SKM-1 treated with dmso at 0.1 percent for 144 hours (cell line): ENCODE results near the gene PSMA6.
"Not testable (repeated sequence)": the region's sequence is repeated elsewhere in the genome, so short reads cannot be mapped to it uniquely, and the experiment has no call there.

Experiments used
- DNase-seq: peaks from one replicate; lab custom pipeline; 2025; ENCODE audit not compliant: unreplicated experiment; lab: John Stamatoyannopoulos, UW

Gene PSMA6

GRCh38 chr14:35342489-35343010 lies 50.4 kb downstream of the PSMA6 start:
- no peak for DNase-seq

GRCh38 chr14:35343702-35344101 lies 51.5 kb downstream of the PSMA6 start:
- DNase-seq = no peak

GRCh38 chr14:35344107-35344807 lies 52.1 kb downstream of the PSMA6 start:
- DNase-seq = no peak

GRCh38 chr14:35346738-35347322 lies 54.6 kb downstream of the PSMA6 start:
- no peak for DNase-seq

- DNase-seq = no peak
Measured at GRCh38 chr14:35347323-35348043, 55.3 kb downstream of the PSMA6 start.

GRCh38 chr14:35348044-35348380 lies 55.8 kb downstream of the PSMA6 start:
- not testable (repeated sequence) for DNase-seq

GRCh38 chr14:35349496-35350365 lies 57.5 kb downstream of the PSMA6 start:
- DNase-seq = no peak

GRCh38 chr14:35351497-35351896 lies 59.3 kb downstream of the PSMA6 start:
- no peak for DNase-seq

- DNase-seq = no peak
Measured at GRCh38 chr14:35351897-35352273, 59.7 kb downstream of the PSMA6 start.

GRCh38 chr14:35352274-35353233 lies 60.4 kb downstream of the PSMA6 start:
- no peak for DNase-seq

- DNase-seq = no peak
Measured at GRCh38 chr14:35353409-35354172, 61.4 kb downstream of the PSMA6 start.

- not testable (repeated sequence) for DNase-seq
Measured at GRCh38 chr14:35355235-35355634, 63.1 kb downstream of the PSMA6 start.

GRCh38 chr14:35355981-35356841 lies 64.0 kb downstream of the PSMA6 start:
- DNase-seq = no peak

- DNase-seq = not testable (repeated sequence)
Measured at GRCh38 chr14:35359655-35360054, 67.5 kb downstream of the PSMA6 start.

- DNase-seq = no peak
Measured at GRCh38 chr14:35361141-35361480, 68.9 kb downstream of the PSMA6 start.

GRCh38 chr14:35362450-35362849 lies 70.3 kb downstream of the PSMA6 start:
- no peak for DNase-seq

GRCh38 chr14:35362911-35363374 lies 70.8 kb downstream of the PSMA6 start:
- DNase-seq = no peak
